ENCODE data around the gene FAAP20.

FAAP20 gene

DNA sequence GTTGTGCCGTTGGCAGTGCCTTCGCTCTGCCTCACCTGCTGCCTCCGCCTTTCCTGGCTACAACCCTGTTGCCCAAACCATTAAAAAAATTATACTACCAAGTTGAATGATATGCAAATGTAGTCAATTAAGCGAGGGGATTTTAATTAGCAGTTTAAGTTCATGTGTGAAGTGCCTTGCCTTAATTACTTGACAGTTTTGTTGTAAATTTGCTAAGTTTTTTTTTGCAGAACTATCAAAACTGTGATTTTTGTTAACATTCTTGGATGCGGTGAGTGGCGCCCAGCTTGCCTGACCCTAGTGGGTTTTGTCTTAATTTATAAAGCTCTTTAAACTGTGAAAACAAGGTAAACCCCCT is 44.4 kb upstream of the FAAP20 start:
- Histone ChIP-seq H3K36me3 (peaks cover 7% of the 10 kb centered on the region), H3K4me3 (ENCODE audit: low read depth, low read length) (no peak overlapping the region), H3K9me3 (no peaks in the 10 kb centered on the region), H3K4me1 (peaks cover 9% of the 10 kb centered on the region), H3K27me3 (no peaks in the 10 kb centered on the region)
- TF ChIP-seq, protein P1, sequence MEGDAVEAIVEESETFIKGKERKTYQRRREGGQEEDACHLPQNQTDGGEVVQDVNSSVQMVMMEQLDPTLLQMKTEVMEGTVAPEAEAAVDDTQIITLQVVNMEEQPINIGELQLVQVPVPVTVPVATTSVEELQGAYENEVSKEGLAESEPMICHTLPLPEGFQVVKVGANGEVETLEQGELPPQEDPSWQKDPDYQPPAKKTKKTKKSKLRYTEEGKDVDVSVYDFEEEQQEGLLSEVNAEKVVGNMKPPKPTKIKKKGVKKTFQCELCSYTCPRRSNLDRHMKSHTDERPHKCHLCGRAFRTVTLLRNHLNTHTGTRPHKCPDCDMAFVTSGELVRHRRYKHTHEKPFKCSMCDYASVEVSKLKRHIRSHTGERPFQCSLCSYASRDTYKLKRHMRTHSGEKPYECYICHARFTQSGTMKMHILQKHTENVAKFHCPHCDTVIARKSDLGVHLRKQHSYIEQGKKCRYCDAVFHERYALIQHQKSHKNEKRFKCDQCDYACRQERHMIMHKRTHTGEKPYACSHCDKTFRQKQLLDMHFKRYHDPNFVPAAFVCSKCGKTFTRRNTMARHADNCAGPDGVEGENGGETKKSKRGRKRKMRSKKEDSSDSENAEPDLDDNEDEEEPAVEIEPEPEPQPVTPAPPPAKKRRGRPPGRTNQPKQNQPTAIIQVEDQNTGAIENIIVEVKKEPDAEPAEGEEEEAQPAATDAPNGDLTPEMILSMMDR (IDR thresholded peaks at IDR 0.05; ENCODE audit: low read depth, low read length): no peak
- no peak for DNase-seq

DNA sequence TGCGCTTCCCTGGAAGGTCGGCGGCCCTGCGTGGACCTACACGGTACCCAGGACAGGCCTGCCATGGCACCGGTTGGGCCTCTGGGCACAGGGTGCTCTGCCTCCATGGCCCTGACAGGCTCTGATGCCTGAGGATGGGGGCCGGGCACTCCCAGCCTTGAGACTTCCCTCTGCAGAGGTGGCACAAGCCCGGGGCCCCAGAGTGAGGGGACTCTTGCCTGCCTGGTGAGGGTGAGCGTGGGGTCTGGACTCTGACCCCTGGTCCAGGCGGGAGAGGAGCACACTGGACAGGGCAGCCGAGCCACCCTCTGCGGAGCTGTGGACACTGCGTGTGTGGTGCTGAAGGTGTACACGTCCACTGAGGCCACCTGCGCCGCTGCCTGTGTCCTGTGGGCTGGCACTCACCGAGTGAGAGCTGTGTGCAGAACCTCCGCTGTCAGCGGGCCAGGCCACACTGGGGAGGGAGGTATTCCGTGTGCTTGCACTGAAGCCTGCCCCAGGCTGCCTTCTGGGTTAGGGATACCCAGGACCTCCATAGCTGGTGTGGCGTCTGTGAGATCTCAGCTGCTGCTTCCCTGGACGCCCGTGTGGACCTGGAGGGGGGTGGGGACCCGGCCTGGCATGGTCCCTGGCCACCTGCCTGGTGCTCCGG is 43.9 kb upstream of the FAAP20 start:
- Histone ChIP-seq H3K36me3 (peaks cover 7% of the 10 kb centered on the region), H3K9me3 (no peaks in the 10 kb centered on the region), H3K27me3 (no peaks in the 10 kb centered on the region), H3K4me3 (ENCODE audit: low read depth, low read length) (no peak overlapping the region), H3K4me1 (peaks cover 9% of the 10 kb centered on the region)
- DNase-seq: no peak
- TF ChIP-seq, protein P1 (IDR thresholded peaks at IDR 0.05; ENCODE audit: low read depth, low read length): no peak

DNA sequence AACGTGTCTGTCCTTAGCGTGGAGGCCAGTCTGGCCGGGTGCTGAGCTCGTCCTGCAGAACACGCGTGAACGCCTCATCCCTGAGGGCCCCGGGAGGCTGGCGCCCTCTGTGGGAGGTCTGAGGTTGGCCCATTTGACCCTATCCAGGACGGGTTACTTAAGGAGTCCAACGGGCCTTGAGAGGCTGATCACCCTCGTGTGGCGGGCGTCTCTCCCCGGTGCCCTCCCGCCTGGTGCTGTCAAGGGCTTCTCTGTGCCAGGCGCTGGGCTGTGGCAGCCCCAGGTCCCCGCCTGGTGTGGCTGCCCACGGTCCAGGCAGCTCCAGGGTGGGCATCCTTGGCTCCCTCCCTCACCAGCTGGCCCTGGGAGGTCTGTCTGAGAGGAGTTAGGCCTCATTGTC is 43.2 kb upstream of the FAAP20 start:
- no peaks in the 10 kb centered on the region for H3K27me3 ChIP-seq
- DNase-seq: no peak
- H3K9me3 ChIP-seq: no peaks in the 10 kb centered on the region
- H3K4me3 ChIP-seq (ENCODE audit: low read depth, low read length): no peak overlapping the region
- peaks cover 9% of the 10 kb centered on the region for H3K4me1 ChIP-seq
- peaks cover 7% of the 10 kb centered on the region for H3K36me3 ChIP-seq
- TF ChIP-seq, protein P1 (IDR thresholded peaks at IDR 0.05; ENCODE audit: low read depth, low read length): peak; percentile 15; the same call in 1 of the 2 replicates

DNA sequence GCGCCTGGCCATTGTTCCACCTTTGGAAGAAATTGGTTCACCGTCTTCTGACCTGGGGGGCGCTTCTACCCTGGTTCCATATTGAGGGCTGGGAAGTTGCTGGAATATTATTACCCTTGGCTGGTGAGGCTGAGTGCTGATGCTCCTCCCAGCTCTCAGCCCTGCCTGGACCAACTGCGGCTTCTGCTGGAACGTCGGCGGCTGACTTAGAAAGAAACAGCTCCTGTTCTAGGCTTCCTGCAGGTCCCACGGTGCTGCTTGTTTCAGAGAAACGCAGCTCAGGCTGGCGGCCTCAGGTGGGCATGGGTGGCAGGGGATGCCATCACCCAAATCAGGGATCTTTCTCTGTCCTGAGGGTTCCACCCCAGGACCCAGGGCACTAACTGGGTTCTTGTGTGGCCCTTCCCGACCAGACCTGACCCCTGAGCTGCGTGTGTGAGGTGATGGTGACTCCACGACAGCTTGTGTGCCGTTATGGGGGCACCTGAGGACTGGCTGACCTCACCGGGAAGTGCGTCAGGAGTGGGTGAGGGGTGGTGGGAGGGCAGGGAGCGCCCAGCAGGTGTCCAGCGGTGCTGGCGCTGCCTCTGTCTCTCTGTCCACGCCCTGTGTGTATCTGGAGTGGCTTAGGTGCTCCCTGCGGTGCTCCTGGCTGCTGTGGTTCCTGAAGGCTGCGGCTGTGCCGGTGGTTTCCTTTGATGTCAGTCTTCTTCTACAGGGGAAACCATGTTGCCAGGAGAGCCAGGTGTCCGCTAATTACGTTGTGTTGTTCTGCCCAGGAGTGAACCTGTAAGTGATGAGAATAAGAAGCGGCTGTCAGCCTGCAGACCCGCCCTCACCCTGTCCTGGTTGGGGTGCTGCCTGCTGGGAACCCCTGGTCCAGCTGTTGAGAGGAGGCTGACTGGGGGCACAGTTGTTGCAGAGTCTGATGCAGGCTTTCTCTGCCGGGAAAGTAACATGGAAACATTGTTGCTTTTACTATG is 42.4 kb upstream of the FAAP20 start:
- Histone ChIP-seq H3K36me3 (peaks cover 7% of the 10 kb centered on the region), H3K4me3 (ENCODE audit: low read depth, low read length) (no peak overlapping the region), H3K27me3 (no peaks in the 10 kb centered on the region), H3K4me1 (peaks cover 9% of the 10 kb centered on the region), H3K9me3 (no peaks in the 10 kb centered on the region)
- TF ChIP-seq, protein P1 (IDR thresholded peaks at IDR 0.05; ENCODE audit: low read depth, low read length): no peak
- no peak for DNase-seq

DNA sequence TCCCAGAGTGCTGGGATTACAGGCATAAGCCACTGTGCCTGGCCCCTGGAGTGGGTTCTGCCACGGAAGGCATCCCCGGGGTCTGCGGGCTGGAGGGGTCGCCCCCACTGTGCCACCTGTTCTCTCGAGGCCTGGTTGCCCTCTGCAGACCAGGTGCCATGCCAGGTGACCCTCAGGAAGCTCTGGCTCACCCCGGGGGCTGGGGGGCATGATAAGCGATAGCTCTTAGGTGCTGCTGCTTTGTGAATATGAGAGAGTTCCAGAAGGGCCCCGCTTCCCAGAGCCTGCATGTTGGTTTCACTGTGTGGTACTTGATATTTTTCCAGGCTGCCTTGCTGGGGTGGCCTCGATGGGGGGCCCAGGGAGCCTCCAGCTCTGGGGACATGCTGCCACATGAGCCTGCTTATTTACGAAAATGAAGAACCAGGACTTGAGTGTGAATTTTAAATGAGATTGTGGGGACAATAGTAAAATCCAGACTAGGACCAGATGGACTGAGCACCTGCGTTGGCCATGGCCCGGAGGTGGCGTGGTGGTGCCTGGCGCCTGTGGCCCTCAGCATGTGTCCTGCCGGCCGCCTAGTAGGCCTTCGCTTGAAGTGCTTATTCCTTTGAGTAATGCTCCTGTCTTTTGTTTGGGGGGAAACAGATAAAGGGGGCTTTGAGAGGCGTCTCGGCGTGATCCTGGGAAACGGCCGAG is 40.9 kb upstream of the FAAP20 start:
- DNase-seq: no peak
- TF ChIP-seq, protein P1 (IDR thresholded peaks at IDR 0.05; ENCODE audit: low read depth, low read length): no peak
- H3K4me3 ChIP-seq (ENCODE audit: low read depth, low read length): no peak overlapping the region
- H3K4me1 ChIP-seq: peaks cover 9% of the 10 kb centered on the region
- no peaks in the 10 kb centered on the region for H3K9me3 ChIP-seq
- no peaks in the 10 kb centered on the region for H3K27me3 ChIP-seq
- H3K36me3 ChIP-seq: peaks cover under 1% of the 10 kb centered on the region; the same call in 1 of the 2 replicates
